GM12872 (cell line): ENCODE results near the gene WEE2.

Experiments
- TF ChIP-seq, protein P1 (sequence below): IDR thresholded peaks from 3 replicates; pipeline ENCODE4 v1.5.1; 2011; ENCODE audit warnings: low read depth, mild to moderate bottlenecking, low read length, moderate library complexity; ENCODE audit not compliant: insufficient read depth

WEE2 gene

GRCh38 chr7:141708351-141708750 is at the start of gene WEE2:
Gene WEE2, plus strand, starts transcription at chr7:141708353. Its CDS starts 406 bp downstream, at chr7:141708759.
- TF ChIP-seq, protein P1, sequence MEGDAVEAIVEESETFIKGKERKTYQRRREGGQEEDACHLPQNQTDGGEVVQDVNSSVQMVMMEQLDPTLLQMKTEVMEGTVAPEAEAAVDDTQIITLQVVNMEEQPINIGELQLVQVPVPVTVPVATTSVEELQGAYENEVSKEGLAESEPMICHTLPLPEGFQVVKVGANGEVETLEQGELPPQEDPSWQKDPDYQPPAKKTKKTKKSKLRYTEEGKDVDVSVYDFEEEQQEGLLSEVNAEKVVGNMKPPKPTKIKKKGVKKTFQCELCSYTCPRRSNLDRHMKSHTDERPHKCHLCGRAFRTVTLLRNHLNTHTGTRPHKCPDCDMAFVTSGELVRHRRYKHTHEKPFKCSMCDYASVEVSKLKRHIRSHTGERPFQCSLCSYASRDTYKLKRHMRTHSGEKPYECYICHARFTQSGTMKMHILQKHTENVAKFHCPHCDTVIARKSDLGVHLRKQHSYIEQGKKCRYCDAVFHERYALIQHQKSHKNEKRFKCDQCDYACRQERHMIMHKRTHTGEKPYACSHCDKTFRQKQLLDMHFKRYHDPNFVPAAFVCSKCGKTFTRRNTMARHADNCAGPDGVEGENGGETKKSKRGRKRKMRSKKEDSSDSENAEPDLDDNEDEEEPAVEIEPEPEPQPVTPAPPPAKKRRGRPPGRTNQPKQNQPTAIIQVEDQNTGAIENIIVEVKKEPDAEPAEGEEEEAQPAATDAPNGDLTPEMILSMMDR, result no peak

DNA sequence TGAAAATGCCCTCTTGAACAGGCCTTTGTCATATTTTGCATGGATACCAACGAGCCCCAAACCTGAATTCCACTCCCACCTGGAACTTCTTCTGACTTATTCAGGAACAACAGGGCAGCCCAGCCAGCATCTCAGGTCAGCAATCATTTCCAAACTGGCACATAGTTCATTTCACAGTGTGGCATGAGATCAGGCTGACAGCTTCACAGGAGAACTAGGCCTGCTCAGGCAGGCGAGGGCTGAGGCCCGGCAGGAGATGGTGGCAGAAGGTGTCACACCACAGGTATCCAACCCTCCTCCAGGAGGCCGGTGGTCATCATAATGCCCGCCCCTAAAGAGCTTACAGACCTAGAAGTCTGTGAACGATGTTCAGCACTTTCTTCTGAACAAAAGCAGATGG is 48.7 kb upstream of the WEE2 start:
- TF ChIP-seq, protein P1, result no peak

- TF ChIP-seq, protein P1, result no peak
These were observed 47.9 kb upstream of the WEE2 start for GRCh38 chr7:141660259-141660658.

DNA sequence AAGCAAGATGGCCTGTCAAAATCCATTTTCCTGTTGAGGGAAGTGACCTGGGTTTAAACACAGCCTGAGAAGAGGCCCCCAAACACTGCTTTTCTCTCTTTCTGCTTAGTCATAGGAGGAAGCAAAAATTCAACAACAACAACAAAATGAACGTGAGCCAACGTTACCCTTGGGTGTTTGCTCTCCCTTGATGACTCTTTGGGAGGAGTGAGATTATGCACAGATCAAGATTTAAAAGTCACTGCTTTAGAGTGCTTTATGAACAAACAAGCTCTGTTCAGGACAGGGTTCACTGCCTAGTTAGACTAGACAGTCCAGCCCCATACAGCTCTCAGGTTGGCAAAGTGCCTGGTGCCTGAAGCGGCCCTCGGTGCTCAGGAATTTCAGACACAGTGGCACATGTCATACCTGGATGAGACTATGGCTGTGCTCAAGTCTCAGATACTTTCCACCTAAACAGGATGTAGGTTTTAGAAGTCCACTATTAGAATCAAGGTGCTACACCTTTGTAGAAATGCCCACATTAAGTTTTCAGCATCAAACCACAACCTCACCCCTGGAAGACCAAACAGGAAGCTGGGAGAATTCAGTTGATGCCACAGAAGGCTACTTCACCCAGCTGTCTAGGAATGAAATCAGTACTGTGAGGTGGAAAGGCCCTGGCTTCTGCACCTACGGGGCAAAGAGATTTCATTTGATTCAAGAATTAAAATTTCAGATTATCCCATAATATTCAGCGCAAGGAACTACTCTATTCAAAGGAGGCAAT is 44.9 kb upstream of the WEE2 start:
- TF ChIP-seq, protein P1, result no peak

DNA sequence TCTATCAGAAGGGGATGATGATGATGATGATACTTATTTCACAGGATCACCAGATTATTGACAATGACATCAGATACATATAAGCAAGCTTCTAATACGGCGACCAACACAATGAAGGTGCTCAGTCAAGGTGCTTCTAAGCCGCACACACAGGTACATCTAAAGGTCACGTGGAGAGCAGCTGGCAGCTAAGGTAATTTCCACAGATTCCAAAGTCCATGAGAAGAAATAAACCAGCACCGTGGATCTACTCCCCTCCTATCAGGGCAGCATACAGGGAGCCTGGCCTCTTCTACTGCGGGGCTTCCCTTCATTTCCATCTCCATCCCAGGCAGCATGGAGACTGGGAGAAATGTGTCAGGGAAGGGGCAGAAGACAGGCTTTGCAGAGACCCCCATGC is 43.7 kb upstream of the WEE2 start:
- TF ChIP-seq, protein P1, result no peak

GRCh38 chr7:141665208-141666035 is 42.7 kb upstream of the WEE2 start:
- TF ChIP-seq, protein P1, result no peak

GRCh38 chr7:141666071-141666470 is 42.1 kb upstream of the WEE2 start:
- TF ChIP-seq, protein P1, result no peak
